ENCODE data around the gene LRRC41. TPM values are rescaled to one million over a fixed set of nuclear protein-coding genes. Genes with fewer than 3 reads are reported as not detected.

The LRRC41 gene
- total and polyA plus RNA-seq, 4 donors, result 44.6 to 76.2 (median 70.1) TPM

DNA sequence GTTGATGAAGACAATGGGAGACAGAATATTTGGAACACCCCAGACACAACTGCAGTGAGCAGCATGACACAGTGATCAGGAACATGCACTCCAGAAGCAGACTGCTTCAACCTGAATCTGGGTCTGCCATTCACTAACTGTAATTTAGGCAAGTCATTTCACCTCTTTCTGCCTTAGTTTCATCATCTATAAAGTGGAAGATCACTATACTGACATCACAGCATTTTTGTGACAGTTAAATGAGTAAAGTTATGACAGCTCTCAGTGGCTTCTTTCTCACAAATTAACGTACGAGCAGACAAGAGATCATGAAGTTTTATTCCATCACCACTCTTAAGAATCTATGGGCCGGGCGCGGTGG, 14.3 kb downstream of the LRRC41 start:
- no peak overlapping the region for H3K4me3 ChIP-seq (ENCODE audit: low read depth, low read length)
- H3K36me3 ChIP-seq (ENCODE audit: control insufficient read depth, insufficient read depth, low read length), result peaks cover 54% of the 10 kb centered on the region
- H3K27ac ChIP-seq (ENCODE audit: low read depth, low read length), result no peak overlapping the region
- H3K4me1 ChIP-seq (ENCODE audit: control insufficient read depth, insufficient read depth, low read length), result no peaks in the 10 kb centered on the region
- 92% methylated on average over 4 of the region's 5 CpGs for WGBS (ENCODE audit: insufficient coverage)
- H3K9me3 ChIP-seq (ENCODE audit: control insufficient read depth, insufficient read depth, low read length), result no peaks in the 10 kb centered on the region
- no peaks in the 10 kb centered on the region for H3K27me3 ChIP-seq (ENCODE audit: control insufficient read depth, insufficient read depth, low read length)
- no peak for DNase-seq (ENCODE audit: low read depth in 4 of 6, low spot score in 6 of 6)

DNA sequence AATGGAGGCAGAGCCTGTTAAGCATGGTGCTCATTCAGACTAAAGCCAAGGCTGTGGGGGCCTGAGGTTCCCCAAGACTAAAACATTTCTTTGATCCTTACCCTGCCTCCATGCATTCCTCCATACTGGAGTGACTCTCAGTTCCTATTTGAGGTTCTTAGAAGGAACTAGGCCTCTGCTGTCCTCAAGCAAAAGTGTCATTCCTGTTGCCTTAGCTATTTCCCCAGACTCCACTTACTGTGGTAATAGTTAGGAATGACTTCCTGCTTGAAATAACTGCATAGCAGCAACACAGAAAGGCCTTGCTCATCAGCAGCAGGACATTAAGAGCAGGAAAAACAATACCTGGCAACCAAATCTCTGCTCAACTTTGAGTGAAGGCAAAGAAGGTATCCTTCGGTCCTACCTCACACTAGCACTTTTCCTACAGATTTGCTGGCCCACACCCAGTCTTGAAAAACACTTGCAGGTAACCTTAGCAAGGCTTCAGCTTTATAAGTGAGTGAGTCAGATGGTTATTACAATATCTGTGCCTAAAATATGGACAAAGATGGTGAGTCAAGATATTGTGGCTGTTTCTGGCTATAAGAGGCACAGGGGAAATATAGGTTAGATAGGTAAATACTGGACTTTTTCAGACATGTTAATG, 14.8 kb downstream of the LRRC41 start:
- no peak overlapping the region for H3K27ac ChIP-seq (ENCODE audit: low read depth, low read length)
- H3K4me1 ChIP-seq (ENCODE audit: control insufficient read depth, insufficient read depth, low read length), result no peaks in the 10 kb centered on the region
- WGBS (ENCODE audit: insufficient coverage), result 100% methylated on average over 1 of the region's 1 CpG
- no peak for DNase-seq (ENCODE audit: low read depth in 4 of 6, low spot score in 6 of 6)
- no peaks in the 10 kb centered on the region for H3K9me3 ChIP-seq (ENCODE audit: control insufficient read depth, insufficient read depth, low read length)
- peaks cover 53% of the 10 kb centered on the region for H3K36me3 ChIP-seq (ENCODE audit: control insufficient read depth, insufficient read depth, low read length)
- H3K27me3 ChIP-seq (ENCODE audit: control insufficient read depth, insufficient read depth, low read length), result no peaks in the 10 kb centered on the region
- H3K4me3 ChIP-seq (ENCODE audit: low read depth, low read length), result no peak overlapping the region

DNA sequence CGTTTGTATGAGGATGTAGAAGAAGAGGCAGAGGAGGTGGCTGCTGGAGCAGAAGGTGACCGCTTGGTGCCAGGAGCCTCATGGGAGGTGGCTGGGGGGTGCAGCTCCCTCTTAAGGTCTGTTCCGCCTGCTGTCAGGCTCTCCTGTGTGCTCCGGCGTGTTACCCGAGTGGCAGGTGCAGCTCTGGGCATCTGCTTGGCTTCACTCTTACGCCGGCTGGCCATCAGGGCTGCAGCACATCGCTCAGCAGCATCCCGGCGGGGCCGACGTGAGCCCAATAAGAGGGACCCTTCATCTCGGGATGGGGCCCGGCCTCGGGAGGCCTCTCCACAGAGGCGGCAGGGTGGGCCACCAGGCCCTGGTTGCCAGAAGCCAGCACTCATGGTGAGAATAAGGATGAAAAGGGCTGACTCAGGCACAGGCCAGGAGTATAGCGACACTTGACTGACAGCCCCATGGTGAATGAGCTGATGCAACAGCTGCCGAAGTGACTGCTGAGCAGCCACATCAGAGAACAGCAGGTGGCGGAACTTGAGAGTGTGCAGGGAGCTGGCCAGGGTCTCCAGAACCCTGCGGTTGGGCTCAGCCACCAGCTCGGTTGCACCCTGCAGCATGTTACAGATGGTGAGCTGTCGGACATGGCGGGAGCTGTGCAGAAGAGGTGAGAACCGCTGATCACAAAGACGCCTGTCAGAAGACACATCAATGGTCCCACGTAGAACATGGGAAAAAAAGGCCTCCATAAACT, 17.5 kb downstream of the LRRC41 start:
- no peak for DNase-seq (ENCODE audit: low read depth in 4 of 6, low spot score in 6 of 6)
- H3K36me3 ChIP-seq (ENCODE audit: control insufficient read depth, insufficient read depth, low read length), result peaks cover 65% of the 10 kb centered on the region
- H3K9me3 ChIP-seq (ENCODE audit: control insufficient read depth, insufficient read depth, low read length), result no peaks in the 10 kb centered on the region
- H3K27me3 ChIP-seq (ENCODE audit: control insufficient read depth, insufficient read depth, low read length), result no peaks in the 10 kb centered on the region
- no peak overlapping the region for H3K4me3 ChIP-seq (ENCODE audit: low read depth, low read length)
- H3K27ac ChIP-seq (ENCODE audit: low read depth, low read length), result no peak overlapping the region
- WGBS (ENCODE audit: insufficient coverage), result 85% methylated on average over 26 of the region's 27 CpGs
- H3K4me1 ChIP-seq (ENCODE audit: control insufficient read depth, insufficient read depth, low read length), result no peaks in the 10 kb centered on the region

DNA sequence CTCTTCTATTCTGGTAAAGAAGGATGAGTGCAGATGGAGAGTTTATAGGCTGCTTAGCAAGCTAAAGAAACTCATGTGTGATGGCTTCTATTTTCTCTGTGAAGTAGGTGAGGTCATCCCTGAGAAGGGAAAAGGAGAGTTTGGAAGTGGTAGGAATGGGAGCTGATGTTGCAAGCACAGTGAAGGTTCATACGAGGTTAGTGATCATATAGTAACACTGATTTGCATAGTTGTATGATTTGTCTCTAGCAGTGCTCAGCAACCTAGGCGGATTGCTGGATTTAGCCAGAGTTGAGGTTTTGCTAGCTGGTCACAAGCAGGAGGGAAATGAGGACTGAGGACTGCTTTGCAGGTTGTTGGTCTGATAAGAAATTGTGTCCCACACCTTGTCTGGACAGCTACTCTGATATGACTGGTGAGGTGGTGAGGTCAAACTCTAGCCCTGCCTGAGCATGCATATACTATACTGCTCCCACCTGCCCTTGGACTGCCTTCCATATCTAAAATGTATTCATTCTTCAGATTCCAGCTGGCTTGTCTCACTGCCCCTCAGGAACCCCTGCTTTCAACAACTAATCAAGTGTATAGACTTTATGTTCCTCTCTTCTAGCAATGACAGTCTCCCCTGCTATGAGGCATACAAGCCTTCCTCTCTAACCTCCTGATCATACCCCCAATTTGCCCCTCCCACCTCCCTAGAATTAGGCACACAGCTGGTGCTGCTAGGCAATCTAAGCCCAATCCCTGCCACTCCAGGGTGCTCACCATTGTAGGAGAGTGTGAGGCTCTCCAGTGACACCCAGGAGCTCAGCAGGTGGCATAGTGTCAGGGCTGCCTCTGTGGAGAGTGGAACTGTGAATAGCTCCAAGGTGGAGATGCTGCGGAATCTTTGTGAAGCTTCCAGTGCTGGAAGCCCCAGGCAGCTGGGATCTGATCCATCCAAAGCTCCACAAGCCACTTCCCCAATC, 18.5 kb downstream of the LRRC41 start:
- peaks cover 69% of the 10 kb centered on the region for H3K36me3 ChIP-seq (ENCODE audit: control insufficient read depth, insufficient read depth, low read length)
- 82% methylated on average over 2 of the region's 3 CpGs for WGBS (ENCODE audit: insufficient coverage)
- no peaks in the 10 kb centered on the region for H3K27me3 ChIP-seq (ENCODE audit: control insufficient read depth, insufficient read depth, low read length)
- no peak overlapping the region for H3K27ac ChIP-seq (ENCODE audit: low read depth, low read length)
- H3K9me3 ChIP-seq (ENCODE audit: control insufficient read depth, insufficient read depth, low read length), result no peaks in the 10 kb centered on the region
- H3K4me3 ChIP-seq (ENCODE audit: low read depth, low read length), result no peak overlapping the region
- H3K4me1 ChIP-seq (ENCODE audit: control insufficient read depth, insufficient read depth, low read length), result no peaks in the 10 kb centered on the region
- DNase-seq (ENCODE audit: low read depth in 4 of 6, low spot score in 6 of 6), result no peak

DNA sequence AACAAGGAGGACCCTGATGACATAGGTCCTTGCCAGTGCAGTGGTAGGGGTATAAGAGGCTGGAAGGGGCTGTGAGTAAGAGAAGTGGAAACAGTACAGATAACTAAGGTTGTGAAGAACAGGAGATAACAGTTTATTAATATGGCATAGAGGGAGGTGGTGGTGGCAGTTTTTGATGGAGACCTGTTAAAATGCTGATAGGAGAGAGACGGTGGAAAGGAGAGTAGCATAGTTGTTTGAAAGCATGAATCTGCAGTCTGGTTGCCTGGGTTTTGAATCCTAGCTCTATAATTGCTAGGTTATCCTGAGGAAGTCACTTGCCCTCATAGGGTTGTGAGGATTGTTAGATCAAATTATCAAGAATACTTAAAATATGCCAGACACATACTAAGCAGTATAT, 19.4 kb downstream of the LRRC41 start:
- peaks cover 72% of the 10 kb centered on the region for H3K36me3 ChIP-seq (ENCODE audit: control insufficient read depth, insufficient read depth, low read length)
- WGBS (ENCODE audit: insufficient coverage), result 89% methylated on average over 1 of the region's 1 CpG
- H3K9me3 ChIP-seq (ENCODE audit: control insufficient read depth, insufficient read depth, low read length), result no peaks in the 10 kb centered on the region
- no peak overlapping the region for H3K27ac ChIP-seq (ENCODE audit: low read depth, low read length)
- H3K4me3 ChIP-seq (ENCODE audit: low read depth, low read length), result no peak overlapping the region
- no peak for DNase-seq (ENCODE audit: low read depth in 4 of 6, low spot score in 6 of 6)
- no peaks in the 10 kb centered on the region for H3K4me1 ChIP-seq (ENCODE audit: control insufficient read depth, insufficient read depth, low read length)
- no peaks in the 10 kb centered on the region for H3K27me3 ChIP-seq (ENCODE audit: control insufficient read depth, insufficient read depth, low read length)

- Histone ChIP-seq H3K4me1 (ENCODE audit: control insufficient read depth, insufficient read depth, low read length) (no peaks in the 10 kb centered on the region), H3K27ac (ENCODE audit: low read depth, low read length) (no peak overlapping the region), H3K4me3 (ENCODE audit: low read depth, low read length) (no peak overlapping the region), H3K36me3 (ENCODE audit: control insufficient read depth, insufficient read depth, low read length) (peaks cover 74% of the 10 kb centered on the region), H3K27me3 (ENCODE audit: control insufficient read depth, insufficient read depth, low read length) (no peaks in the 10 kb centered on the region), H3K9me3 (ENCODE audit: control insufficient read depth, insufficient read depth, low read length) (no peaks in the 10 kb centered on the region)
- 98% methylated on average over 13 of the region's 14 CpGs for WGBS (ENCODE audit: insufficient coverage)
- DNase-seq (ENCODE audit: low read depth in 4 of 6, low spot score in 6 of 6), result no peak
Measured at GRCh38 chr1:46281021-46281420, 22.4 kb downstream of the LRRC41 start.

DNA sequence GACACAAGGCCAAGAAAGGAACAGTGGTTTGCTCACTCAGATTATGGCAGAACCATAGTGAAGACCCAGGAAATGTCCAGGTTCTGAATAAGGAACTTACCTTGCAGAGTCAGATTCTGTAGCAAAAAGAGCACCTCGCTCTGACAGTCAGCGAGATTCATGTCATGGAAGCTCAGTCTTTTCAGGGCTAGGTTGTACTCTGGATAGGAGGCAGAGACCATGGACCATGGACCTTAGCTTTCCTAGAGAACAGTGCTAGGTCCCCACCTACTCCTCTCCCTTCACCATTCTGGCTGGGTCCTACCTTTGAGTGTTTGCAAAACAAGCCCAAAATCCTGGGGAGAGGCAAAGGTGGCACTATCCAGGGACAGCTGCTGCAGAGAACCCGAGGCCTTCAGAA, 23.3 kb downstream of the LRRC41 start:
- Histone ChIP-seq H3K27ac (ENCODE audit: low read depth, low read length) (no peak overlapping the region), H3K36me3 (ENCODE audit: control insufficient read depth, insufficient read depth, low read length) (peaks cover 65% of the 10 kb centered on the region), H3K9me3 (ENCODE audit: control insufficient read depth, insufficient read depth, low read length) (no peaks in the 10 kb centered on the region), H3K4me3 (ENCODE audit: low read depth, low read length) (no peak overlapping the region), H3K4me1 (ENCODE audit: control insufficient read depth, insufficient read depth, low read length) (no peaks in the 10 kb centered on the region), H3K27me3 (ENCODE audit: control insufficient read depth, insufficient read depth, low read length) (no peaks in the 10 kb centered on the region)
- no peak for DNase-seq (ENCODE audit: low read depth in 4 of 6, low spot score in 6 of 6)
- WGBS (ENCODE audit: insufficient coverage), result 100% methylated on average over 1 of the region's 3 CpGs

DNA sequence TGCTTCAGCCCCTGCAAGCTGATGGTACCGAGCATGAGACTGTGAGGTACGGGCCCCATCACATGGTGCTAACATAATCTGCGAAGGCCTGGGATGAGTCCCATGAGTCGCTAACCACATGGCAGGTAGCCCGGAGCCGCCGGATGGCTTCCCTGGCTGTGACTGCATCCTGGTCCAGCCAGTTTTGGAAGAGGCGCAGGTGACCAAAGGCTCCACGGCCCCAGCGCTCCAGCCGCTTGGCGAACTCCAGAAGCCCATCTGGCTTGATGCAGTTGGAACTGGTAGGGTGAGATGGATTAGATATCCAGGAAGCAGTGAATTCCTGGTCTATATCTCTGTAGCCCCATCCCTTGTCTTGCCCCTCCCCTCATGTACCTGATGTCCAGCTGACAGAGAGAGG, 24.6 kb downstream of the LRRC41 start:
- Histone ChIP-seq H3K4me1 (ENCODE audit: control insufficient read depth, insufficient read depth, low read length) (no peaks in the 10 kb centered on the region), H3K27ac (ENCODE audit: low read depth, low read length) (no peak overlapping the region), H3K27me3 (ENCODE audit: control insufficient read depth, insufficient read depth, low read length) (no peaks in the 10 kb centered on the region), H3K9me3 (ENCODE audit: control insufficient read depth, insufficient read depth, low read length) (no peaks in the 10 kb centered on the region), H3K36me3 (ENCODE audit: control insufficient read depth, insufficient read depth, low read length) (peaks cover 59% of the 10 kb centered on the region), H3K4me3 (ENCODE audit: low read depth, low read length) (no peak overlapping the region)
- WGBS (ENCODE audit: insufficient coverage), result 98% methylated on average over 11 of the region's 12 CpGs
- DNase-seq (ENCODE audit: low read depth in 4 of 6, low spot score in 6 of 6), result no peak

DNA sequence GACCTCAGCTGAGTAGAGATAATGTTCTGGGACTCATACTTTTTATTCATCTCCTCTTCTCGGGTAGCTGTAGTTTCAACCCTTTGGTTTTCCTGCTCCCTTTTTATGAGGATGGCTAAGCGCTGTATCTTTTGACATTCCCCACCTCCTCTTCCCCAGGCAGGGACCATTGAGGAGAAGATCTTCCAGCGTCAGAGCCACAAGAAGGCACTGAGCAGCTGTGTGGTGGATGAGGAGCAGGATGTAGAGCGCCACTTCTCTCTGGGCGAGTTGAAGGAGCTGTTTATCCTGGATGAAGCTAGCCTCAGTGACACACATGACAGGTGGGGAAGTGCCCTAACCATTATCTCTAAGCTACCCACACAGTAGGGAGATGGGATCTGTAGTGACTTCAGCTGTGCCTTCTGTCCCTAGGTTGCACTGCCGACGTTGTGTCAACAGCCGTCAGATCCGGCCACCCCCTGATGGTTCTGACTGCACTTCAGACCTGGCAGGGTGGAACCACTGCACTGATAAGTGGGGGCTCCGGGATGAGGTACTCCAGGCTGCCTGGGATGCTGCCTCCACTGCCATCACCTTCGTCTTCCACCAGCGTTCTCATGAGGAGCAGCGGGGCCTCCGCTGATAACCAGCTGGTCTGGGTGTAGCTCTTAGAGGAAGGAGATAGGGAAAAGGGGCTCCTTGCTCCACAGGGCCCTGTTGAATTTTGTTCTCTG, 25.6 kb downstream of the LRRC41 start:
- no peaks in the 10 kb centered on the region for H3K27me3 ChIP-seq (ENCODE audit: control insufficient read depth, insufficient read depth, low read length)
- no peaks in the 10 kb centered on the region for H3K4me1 ChIP-seq (ENCODE audit: control insufficient read depth, insufficient read depth, low read length)
- no peak overlapping the region for H3K4me3 ChIP-seq (ENCODE audit: low read depth, low read length)
- H3K9me3 ChIP-seq (ENCODE audit: control insufficient read depth, insufficient read depth, low read length), result no peaks in the 10 kb centered on the region
- no peak overlapping the region for H3K27ac ChIP-seq (ENCODE audit: low read depth, low read length)
- peaks cover 53% of the 10 kb centered on the region for H3K36me3 ChIP-seq (ENCODE audit: control insufficient read depth, insufficient read depth, low read length)
- DNase-seq (ENCODE audit: low read depth in 4 of 6, low spot score in 6 of 6), result no peak
- 86% methylated on average over 8 of the region's 14 CpGs for WGBS (ENCODE audit: insufficient coverage)

All from spinal cord (tissue), 10 donors.